Non-pigmented ciliary epithelial cell (primary cell): ENCODE measurements around the gene POU3F4.

Experiments
- DNase-seq: peaks from one replicate; pipeline ENCODE4 v3.0.0-alpha.2; 2010; ENCODE audit warnings: low read depth

Gene POU3F4

DNA sequence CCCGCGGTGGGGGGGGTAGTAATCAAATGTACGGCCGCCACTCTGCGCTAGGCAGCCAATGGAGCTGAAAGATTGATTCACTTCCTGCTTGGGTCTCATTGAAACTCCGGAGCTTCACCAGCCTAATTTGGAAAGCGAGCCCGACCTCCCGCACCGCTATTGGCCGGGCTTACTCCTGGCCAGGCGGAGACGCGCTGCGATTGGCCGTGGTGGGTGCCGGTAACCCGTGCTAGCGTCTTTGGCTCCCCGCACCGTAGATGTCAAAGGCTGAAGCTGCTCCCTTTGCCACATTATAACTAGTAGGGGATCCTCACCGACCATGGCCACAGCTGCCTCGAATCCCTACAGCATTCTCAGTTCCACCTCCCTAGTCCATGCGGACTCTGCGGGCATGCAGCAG lies at the start of gene POU3F4:
Gene POU3F4 (plus strand): TSS at position 285 of the 400 bp plus-strand sequence. CDS start 35 bp downstream, at position 320.
- DNase-seq = no peak

DNA sequence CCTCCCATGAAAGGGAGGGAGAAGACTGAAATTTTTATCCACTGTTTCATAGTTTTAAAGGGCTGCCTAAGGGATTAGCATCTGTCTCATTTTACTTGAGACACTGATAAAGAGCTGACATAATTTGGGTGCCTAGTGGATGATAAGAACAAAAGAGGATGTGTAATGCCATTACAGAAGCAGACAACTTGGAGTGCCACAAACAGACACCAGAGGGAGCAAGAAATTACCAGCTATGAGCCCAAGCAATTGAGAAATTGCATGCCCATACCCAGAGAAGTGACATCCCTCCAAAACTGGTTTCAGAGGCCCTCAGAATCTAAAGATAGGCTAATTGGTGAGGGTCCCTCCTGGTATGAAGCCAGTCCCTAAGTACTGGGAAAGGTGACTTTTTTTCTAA lies 38.5 kb upstream of the POU3F4 start:
- DNase-seq = no peak

DNA sequence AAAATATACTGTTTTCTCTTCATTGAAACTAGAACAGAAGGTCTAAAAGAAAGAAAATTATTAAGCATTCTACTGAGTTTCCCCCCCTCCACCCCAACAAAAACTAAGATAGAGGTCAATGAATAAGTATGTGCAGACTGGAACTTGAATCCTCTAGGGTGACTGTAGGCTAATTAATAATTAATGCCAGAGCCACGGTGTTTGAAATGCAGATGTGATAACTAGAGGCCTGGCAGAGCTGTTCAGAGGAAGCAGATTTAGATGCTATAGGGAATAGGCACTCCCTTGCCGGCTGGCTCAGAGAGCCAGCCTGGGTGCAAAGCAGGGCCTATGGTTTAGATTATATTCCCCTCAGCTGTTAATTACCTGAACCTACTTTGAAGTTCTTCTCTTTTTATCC lies 12.2 kb upstream of the POU3F4 start:
- DNase-seq = no peak

DNA sequence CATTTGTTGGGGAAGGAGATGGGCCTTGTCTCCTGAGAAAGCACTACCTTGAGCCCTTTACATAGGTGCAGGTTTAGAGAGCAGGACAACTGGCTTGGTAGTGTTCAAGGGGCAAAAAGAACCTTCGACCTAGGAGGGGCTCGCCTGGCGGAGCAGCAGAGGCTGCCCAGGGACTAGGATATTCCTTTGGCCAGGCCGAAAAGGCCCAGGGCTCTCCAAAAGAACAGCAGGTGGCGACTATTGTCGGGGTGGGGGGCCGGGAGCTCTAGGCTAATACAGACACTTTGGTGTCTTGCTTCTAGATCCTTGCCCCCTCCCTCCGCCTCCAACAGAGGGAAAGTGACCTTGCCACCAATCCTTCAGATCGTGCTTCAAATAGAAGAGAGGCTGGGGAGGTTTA lies 7.1 kb upstream of the POU3F4 start:
- no peak for DNase-seq

DNA sequence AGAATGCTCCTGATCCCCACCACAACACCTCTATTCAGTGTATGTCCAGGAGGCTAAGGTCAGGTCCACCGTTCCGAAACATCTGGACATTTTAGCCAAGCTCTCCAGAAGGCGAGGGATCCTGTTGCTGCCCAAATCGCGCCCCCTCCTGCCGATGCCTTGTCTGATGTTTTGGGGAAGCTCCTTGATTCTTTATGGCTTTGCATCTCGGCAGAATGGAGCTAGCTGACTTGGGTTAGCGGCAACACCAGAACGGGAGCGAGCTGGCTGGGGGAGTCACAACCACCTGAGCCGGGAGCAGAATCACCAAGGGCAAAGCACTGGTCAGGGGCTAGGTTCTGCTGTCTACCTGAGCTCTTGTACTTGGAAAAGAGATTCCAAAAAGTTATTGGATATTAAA lies 6.6 kb upstream of the POU3F4 start:
- no peak for DNase-seq

DNA sequence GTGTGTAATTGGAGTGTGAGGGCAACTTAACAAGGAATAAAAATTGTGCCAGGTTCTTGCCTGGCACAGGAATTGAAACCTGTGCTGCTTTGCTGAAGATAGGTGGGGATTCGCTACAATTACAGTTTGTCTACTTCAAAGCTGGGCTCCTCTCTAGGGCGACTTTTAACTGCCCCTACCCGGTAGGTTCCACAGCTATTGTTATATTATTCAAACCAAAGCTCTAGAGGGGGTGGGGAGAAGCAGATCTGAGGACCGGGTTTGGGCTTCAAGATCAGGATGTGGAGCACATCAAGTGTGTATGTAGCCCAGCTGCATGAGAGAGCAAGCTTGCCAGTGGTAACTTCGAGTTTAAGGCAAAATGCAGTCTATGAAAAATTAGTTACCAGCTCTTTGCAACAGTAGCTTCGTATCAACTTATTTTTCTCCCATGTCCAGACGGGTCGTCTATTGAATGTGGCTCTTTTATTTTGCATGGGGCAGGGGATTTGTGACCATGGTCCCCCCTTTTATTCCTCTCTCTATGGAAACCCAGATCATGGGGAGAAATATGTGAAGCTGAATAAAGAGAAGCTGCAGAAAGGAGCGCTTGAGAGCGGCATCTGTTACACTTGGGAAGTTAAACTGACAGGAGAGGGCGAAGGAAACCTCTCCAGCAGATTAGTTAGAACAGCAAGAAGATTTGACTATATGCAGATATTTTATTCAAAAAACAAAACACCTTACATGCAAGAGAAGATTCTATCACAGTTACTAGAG lies 3.2 kb upstream of the POU3F4 start:
- no peak for DNase-seq

DNA sequence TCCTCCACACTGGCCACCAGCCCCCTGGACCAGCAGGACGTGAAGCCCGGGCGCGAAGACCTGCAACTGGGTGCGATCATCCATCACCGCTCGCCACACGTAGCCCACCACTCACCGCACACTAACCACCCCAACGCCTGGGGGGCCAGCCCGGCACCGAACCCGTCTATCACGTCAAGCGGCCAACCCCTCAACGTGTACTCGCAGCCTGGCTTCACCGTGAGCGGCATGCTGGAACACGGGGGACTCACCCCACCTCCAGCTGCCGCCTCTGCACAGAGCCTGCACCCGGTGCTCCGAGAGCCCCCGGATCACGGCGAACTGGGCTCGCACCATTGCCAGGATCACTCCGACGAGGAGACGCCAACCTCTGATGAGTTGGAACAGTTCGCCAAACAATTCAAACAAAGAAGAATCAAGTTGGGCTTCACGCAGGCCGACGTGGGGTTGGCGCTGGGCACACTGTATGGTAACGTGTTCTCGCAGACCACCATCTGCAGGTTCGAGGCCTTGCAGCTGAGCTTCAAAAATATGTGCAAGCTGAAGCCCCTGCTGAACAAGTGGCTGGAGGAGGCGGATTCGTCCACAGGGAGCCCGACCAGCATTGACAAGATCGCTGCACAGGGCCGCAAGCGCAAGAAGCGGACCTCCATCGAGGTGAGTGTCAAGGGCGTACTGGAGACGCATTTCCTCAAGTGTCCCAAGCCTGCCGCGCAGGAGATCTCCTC lies 600 bp downstream of the POU3F4 start:
- no peak for DNase-seq

DNA sequence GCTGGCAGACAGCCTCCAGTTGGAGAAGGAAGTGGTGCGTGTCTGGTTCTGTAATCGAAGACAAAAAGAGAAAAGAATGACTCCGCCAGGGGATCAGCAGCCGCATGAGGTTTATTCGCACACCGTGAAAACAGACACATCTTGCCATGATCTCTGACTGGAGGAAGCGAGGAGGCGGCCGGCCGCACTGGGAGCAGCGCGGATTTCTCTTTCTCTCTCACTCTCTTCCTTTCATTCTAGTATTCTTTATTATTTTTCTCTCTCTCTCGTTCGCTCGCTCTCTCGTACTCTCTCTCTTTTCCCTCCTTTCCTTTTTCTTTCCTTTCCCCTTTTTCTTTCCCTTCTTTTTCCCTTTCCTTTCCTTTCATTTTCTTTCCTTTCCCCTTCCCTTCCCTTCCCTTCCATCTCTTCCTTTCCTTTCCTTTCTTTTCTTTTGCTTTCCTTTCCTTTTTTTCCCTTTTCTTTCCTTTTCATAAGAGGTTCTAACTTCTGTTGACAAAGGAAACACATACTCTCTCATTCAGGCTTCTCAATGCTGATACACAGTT lies 1.2 kb downstream of the POU3F4 start:
- DNase-seq = no peak

DNA sequence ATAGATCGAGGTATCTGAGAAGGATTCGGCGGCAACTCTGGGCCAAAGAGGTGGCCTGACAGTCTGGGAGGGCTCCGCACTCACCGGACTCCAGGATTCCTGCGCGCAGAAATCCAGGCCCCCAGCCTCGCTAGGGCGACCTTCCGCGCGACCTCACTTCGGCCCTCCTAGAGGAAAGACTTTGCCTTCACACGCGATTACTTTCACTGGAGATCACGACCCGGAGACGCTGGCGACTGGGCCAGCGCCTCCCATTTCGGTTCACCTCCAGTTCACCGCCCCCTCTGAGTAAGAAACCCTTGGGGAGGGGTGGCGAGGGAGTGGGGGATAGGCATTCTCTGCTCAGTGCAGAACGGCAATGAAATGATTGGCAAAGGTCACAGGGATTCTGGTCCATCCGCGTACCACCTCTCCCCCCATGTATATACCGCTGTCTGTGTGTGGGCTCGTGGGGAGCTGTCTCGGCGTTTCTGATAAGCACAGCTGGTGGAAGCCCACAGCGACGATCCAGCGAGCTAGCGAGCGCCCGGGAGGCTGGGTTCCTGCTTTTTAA lies 2.5 kb downstream of the POU3F4 start:
- no peak for DNase-seq

DNA sequence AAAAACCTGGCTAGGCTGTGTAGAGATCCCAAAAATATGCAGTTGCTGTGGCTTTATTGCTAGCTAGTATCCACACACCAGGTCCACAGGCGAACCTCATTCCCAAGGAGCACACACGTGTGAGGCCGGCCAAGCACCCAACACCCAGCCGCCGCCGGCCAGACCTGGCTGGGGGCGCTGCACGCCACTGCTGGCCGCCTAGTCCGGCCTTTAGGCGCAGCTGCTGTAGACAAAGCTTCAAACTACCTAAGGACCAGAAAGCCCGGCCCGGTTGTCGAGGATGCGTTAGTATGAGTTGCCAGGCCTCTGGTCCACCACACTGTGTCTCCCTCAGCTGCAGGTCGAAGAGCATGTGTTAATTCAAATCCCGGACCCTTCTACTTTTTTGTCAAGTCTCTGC lies 3.1 kb downstream of the POU3F4 start:
- DNase-seq = no peak

DNA sequence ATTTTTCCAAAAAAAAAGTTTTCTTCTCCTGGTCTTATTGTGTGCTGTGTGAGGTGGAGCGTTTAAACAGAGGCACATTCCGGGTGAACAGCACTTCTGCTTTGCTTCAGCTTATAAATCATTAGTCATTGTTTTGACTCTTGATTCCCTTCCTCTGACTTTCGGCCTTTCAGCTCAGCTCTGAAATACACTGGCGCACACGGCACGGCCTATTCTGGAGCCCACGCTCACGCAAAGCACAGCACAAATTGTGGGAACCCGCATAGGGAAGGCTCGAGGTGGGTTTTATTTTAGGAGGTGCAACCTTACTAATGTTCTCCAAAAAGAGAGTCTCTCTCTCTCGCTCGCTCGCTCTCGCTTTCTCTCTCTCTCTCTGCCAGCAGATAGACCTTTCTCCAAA lies 4.0 kb downstream of the POU3F4 start:
- no peak for DNase-seq

DNA sequence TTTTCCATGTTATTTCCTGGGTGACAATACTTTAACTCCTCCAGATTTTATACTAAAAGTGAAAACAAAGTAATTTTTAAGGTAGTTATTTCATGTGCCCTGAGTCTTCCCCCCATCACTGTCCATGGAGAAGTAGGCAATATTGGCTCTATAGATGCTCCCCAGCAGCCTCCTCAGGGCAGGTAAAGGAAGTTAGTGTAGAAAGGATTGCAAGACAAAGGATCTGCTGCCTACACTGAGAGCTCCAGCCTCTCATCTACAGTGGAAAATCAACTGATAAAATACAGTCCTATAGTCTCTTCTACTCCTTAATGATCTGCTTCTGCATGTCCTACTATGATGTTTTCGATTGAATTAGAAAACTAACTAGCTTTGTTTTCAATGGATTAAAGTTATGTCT lies 8.5 kb downstream of the POU3F4 start:
- no peak for DNase-seq

DNA sequence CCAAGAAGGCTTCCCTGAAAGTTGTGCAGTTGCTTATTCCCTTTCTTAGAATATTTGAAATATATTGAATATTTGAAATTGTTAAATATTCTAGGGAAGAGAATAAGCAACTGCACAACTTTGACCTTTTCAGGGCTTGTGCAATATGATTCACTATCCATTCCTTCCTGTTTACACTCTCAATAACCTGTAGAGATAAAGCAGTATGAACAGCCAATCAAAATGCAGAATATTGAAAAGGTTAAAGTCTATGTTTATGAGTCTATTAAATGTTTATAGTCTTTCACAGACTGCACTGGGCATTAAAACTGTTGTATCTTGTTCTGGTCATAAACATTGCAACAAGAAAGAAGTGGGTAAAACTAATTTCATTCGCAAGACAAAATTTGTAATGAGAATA lies 13.8 kb downstream of the POU3F4 start:
- DNase-seq = no peak

DNA sequence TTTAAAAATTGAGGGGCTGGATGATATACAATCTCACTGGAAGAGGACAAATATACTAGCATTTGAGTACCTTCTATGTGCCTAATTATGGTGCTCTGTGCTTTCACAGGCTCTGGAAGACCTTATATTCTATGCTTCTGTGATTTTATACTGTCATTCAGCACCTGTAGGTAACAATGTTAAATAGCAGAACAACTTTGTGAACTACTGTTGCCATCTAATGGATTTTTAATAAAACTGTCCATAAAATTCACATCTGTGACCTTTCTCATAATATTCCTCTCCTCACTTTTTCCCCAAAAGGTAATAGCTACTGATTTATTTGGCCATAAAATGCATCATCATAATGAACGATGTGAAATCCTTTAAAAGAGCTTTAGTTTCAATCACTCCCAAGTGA lies 21.9 kb downstream of the POU3F4 start:
- no peak for DNase-seq

DNA sequence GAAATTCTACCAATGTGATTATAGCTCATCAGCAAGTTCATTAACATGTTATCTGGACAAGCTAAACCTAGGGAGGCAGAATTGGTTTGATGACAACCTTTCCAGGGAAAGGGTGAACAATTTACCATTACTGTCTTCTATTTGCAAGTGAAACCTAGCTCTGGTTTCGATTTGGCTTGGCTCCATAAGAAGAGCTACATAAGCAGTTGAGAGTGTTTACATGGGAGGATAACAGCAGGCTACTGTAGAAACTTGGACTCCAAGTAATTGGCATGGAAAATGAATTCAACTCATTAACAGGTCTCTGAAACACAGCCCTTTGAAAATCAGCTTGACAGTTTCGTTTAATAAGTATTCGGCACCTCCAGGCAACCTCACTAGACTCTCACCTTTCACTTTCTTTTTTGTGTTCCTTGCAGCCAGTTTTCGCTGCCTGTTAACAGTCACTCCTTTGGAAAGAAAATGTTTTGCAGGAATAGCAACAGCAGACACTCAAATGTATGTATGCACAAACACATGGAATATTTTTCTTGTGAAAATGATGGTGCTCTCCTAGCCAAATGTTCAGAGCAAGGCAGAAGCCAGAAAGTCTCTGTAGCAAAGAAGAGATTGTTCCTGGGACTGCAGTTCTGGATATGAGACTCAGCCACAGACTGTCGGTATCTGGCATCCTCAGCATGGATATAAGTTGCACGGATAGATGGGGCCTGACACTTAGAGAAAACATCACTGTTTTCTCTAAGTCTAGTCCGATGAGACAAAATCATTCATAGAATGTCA lies 27.5 kb downstream of the POU3F4 start:
- DNase-seq = no peak
